GM19468 (cell line): Measurements from ENCODE around the gene HPCA.

Experiments used
- ATAC-seq: cut with Tn5 transposase; IDR thresholded peaks from one replicate; pipeline ENCODE4 v1.9.1; 2021; ENCODE audit warnings: mild to moderate bottlenecking, moderate library complexity, moderate number of reproducible peaks; ENCODE audit not compliant: unreplicated experiment; ENCODE audit errors: extremely low read depth

HPCA gene

GRCh38 chr1:32886004-32886827, at the start of gene HPCA:
HPCA (plus strand) TSS chr1:32886491; CDS start chr1:32888899, 2,408 bp downstream.
- no peak for ATAC-seq

DNA sequence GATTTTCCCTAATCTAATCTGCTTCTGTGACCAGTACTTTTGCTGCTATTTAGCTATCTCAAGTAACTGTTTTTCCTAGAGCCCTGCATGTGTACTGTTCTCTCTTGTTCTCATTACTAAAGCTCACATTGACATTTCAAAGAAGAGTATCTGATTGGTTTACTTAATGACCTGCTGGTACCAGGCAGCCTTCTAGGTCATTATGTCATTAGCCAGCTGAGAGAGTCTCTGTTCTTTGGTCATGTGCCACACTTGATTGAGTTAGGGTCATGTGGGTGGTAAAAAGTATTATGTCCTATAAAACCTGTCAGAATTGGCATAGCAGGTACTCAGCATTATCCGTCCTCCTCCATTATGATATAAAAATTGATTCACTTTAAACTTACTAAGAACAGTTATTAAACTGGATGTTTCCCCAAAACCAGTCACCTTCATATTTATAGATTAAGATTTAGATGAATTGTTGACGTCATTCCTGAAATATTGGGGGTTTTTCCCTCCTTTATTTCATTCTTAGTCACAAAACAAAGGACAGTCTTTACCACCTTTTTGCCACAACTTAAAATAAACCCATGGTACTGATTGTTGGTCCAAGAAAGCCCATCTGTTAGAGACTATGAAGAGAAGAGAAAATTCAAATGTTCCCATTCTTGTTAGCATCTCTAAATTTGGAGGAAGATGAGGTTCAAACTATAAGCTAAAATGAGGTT, 37.8 kb upstream of the HPCA start:
- ATAC-seq: no peak

- no peak for ATAC-seq
Observed at GRCh38 chr1:32855861-32856617, 30.3 kb upstream of the HPCA start.

DNA sequence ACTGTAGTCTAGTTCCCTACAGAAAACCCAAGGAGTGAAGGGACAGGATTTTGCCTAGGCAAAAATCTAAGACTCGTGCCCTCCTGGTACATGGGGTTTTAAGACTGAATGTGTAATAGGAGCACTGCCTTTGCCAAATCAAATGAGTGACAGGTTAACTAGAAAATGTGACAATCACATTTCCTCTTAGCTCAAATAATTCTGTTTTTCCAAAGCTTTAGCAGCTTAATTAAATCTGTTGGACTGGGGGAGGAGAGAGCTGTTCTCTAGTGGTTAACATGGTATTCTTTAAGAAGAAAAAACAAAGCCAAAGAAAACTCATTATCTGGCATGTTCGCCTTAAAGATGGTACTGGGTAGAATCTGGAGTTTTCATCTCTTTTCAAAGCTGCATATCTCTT, 28.2 kb upstream of the HPCA start:
- ATAC-seq: no peak

GRCh38 chr1:32858791-32859190, 27.5 kb upstream of the HPCA start:
- no peak for ATAC-seq

GRCh38 chr1:32859915-32860314, 26.4 kb upstream of the HPCA start:
- ATAC-seq: no peak

- no peak for ATAC-seq
Observed at GRCh38 chr1:32860566-32860965, 25.7 kb upstream of the HPCA start.

DNA sequence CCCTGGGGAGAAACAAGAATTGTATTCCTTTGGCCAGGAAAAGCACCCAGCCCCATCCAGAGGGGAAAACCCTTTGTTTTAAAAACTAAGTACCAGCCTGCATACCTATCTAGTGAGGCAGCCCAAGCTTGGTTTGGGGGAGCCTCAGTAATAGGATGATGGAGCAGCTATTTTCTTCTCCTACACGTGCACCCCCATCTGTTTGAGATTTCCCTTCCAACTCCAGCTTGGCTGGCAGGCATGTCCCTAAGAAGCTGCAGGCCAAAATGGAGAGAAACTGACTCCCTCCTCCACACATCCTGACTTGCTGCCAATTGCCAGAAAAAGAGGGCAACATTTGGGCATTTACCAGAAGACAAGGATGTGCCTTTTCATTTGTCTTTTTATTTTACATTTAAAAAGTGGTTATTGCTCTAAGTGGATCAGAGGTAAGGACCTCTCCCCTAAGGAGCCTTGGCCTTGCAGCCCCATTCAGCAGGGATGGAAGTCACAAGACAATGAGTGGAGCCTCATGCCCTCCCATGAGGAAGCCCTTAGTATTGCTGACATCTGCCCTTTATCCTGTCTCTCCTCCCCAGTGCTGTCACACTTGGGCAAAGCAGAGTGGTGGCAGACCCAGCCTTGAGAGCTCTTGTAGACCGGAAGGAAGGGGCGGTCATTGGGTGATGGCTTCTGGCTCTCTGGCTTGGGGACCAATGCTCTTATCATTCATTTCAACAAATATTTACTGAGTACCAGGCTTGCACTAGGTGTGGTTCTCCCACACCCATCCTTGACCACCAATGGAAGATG, 24.2 kb upstream of the HPCA start:
- no peak for ATAC-seq

- ATAC-seq: no peak
Observed at GRCh38 chr1:32863218-32863880, 22.9 kb upstream of the HPCA start.

DNA sequence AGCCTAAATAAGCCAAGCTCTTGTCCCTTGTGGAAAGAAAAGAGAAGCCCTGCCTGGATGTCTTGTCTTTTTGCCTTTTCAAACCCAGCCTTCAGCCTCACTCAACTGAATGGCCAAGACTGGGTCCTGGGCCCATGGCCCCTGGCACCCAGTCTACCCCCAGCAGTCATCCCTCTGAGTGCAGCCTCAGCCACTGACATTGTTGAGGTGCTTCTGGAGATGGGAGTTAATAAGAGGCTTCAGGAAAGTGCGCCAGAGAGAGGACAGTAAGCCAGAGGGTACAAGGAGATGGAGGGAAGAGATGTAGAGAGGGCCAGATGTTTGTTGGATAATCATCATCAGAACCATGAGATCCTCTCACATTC, 22.4 kb upstream of the HPCA start:
- no peak for ATAC-seq

DNA sequence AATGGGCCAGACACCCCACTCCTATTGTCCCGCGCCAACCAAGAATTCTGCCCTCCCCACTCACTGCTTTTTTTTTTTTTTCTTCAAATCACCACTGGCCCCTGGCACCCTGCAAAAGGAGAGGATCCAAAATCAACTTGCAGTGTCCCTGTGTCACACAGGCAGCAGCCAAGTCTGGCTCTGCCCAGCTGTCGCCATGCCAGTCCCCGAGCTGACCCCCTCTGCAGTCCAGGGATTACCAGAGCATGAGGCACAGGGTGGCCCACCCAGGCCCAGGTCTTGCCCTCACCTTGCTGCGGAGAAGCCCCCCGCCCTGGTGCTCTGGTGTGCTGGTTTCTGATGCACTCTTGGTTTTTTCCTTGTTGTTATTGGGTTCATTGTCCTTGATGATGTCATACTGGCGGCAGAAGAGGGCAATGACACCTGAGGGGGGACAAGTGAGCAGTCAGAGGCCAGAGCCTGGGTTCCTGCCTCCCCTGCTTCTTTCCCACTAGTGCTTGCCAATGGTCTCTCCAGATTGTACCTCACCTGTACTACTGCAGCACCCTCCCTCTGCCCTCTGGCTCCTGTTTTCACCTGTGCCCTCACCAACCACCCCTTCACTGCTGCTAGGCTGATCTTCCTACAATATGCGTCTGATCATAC, 21.8 kb upstream of the HPCA start:
- ATAC-seq: no peak

DNA sequence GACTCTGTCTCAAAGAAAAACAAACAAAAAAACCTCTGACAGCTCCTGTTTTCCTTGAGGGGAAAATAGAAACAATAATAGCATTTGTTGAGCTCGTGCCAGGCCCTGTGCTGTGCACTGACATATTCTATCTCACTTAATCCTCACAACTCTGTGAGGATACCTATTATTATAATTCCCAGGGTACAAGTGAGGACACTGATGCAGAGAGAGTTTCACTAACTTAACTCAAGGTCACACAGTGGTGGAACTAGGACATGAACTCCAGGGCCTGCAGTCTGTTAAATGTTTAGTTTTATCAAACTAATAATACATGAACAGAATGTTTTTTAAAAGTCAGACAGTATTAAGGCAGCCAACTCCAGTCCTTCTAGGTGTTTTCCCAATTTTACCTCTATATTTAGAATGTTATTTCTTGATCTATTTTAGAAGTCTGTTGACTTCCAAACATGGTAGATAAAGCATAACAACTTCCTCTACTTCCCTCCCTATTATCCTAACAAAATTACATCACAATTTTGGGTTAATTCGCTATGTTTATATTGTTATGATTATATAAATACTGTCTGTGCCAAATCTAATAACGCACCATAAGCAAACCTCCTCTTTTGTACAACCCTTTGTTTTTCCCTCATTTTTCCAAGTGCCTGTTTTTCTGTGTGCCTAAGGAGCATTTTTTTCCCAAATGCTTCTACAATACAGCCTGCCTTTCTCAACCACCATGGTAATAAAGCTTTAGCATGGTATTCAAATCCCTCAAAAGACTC, 20.5 kb upstream of the HPCA start:
- ATAC-seq: no peak

- ATAC-seq: no peak
Observed at GRCh38 chr1:32867151-32867550, 19.1 kb upstream of the HPCA start.

GRCh38 chr1:32867671-32868070, 18.6 kb upstream of the HPCA start:
- no peak for ATAC-seq

DNA sequence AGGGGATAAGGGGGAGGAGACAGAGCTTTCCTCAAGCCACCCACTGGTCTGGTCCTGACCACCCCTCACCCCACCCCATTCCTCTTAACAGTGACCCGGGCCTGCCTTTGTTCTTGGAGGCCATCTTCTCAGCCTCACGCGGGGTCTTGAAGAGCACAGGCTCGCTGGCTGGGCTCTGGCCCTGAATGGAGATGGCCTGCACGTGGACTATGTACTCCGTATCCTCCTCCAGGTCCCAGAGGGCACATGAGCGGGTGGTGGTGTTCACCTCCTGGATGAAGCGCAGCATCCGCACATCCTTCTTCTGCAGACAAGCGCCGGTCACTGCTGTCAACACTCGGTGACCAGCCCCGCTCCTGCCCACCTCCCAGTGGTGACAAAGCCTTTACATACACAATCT, 18.2 kb upstream of the HPCA start:
- no peak for ATAC-seq

DNA sequence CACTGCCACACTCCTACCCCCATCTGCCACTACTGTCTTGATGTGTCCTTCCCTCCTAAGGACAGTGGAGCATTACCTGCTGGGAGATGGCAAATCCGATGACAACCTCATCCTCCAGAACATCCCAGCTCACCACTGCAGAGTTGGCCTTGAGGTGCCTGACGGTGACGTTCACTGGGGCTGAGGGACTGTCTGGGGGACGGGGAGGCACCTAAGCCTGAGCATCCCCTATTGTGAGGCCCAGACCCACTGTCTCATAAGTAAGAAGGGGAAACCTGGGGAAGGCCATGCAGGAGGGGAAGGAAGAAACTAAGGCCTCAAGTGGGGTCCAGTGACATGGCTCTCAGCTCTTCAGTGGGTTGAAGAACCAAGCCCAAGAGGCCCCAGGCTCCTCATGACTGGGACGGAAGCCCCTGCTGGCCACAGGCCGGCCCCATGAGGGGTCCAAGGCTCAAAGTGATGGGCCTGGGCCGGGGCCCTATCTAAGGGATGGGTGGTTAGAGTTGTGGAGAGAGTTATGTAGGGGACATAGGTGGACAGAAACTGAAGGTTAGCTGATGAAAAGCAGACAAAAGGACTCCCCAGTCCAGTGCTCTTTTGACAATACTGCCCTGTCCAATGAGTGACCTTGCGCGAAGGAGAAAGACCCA, 17.4 kb upstream of the HPCA start:
- no peak for ATAC-seq

GRCh38 chr1:32869923-32870614, 16.2 kb upstream of the HPCA start:
- ATAC-seq: no peak
